ENCODE results near the gene IL13.
"Not testable (repeated sequence)": the region's sequence is repeated elsewhere in the genome, so short reads cannot be mapped to it uniquely, and the experiment has no call there.

IL13 gene

DNA sequence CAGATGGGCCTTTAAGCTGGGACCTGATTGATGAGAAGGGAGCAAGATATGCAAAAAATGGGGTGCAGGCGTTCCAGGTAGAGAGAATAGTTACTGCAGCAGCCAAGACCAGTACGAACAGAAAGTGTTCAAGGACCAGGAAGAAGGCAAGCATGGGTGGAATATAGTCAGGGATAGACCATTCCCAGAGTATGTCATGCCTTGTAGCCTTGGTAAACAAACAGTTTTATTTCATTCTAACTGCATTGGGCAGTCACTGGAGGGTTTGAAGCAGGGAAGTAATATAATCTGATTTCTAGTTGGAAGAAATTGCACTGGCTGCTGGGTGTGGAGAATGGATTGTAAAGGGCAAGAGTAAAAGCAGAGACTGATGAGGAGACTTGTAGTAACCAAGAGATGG, 30.5 kb upstream of the IL13 start:
- TF ChIP-seq, protein P1, sequence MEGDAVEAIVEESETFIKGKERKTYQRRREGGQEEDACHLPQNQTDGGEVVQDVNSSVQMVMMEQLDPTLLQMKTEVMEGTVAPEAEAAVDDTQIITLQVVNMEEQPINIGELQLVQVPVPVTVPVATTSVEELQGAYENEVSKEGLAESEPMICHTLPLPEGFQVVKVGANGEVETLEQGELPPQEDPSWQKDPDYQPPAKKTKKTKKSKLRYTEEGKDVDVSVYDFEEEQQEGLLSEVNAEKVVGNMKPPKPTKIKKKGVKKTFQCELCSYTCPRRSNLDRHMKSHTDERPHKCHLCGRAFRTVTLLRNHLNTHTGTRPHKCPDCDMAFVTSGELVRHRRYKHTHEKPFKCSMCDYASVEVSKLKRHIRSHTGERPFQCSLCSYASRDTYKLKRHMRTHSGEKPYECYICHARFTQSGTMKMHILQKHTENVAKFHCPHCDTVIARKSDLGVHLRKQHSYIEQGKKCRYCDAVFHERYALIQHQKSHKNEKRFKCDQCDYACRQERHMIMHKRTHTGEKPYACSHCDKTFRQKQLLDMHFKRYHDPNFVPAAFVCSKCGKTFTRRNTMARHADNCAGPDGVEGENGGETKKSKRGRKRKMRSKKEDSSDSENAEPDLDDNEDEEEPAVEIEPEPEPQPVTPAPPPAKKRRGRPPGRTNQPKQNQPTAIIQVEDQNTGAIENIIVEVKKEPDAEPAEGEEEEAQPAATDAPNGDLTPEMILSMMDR (IDR thresholded peaks at IDR 0.05; ENCODE audit: insufficient read depth, low read length, poor library complexity, severe bottlenecking), result no peak
- no peak for DNase-seq (ENCODE audit: extremely low read depth, insufficient read length)
- no peak overlapping the region for H3K4me3 ChIP-seq (replicated peaks; ENCODE audit: low read depth, low read length)
- H3K27me3 ChIP-seq (replicated peaks; ENCODE audit: control insufficient read depth, insufficient read depth, low read length), result no peaks in the 10 kb centered on the region
- H3K36me3 ChIP-seq (ENCODE audit: control insufficient read depth, insufficient read depth, low read length), result no peaks in the 10 kb centered on the region; the same call in none of the 2 replicates

DNA sequence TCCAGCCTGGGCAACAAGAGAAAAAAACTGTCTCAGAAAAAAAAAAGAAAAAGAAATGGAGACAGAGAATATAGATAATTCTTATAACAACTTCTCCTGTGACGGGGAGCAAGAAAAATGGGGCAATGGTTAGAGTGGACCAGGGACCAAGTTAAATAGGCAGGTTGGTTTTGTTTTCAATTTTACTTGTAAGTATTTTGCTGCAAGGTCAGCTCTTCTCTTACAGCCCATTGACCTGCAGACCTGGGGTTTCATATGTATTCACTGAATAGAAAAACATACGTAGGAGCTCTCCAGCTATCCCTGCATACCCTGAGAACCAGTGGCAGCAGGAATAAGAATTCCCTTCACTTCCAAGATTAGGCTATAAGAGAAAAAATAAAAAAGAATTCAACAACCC, 29.2 kb upstream of the IL13 start:
- H3K4me3 ChIP-seq (replicated peaks; ENCODE audit: low read depth, low read length), result 0 out of 2 replicates have a peak overlapping the region, but pooled peaks have one; percentile 15
- DNase-seq (ENCODE audit: extremely low read depth, insufficient read length), result no peak
- TF ChIP-seq, protein P1 (IDR thresholded peaks at IDR 0.05; ENCODE audit: insufficient read depth, low read length, poor library complexity, severe bottlenecking), result no peak
- H3K27me3 ChIP-seq (replicated peaks; ENCODE audit: control insufficient read depth, insufficient read depth, low read length), result no peaks in the 10 kb centered on the region
- no peaks in the 10 kb centered on the region; the same call in none of the 2 replicates for H3K36me3 ChIP-seq (ENCODE audit: control insufficient read depth, insufficient read depth, low read length)

DNA sequence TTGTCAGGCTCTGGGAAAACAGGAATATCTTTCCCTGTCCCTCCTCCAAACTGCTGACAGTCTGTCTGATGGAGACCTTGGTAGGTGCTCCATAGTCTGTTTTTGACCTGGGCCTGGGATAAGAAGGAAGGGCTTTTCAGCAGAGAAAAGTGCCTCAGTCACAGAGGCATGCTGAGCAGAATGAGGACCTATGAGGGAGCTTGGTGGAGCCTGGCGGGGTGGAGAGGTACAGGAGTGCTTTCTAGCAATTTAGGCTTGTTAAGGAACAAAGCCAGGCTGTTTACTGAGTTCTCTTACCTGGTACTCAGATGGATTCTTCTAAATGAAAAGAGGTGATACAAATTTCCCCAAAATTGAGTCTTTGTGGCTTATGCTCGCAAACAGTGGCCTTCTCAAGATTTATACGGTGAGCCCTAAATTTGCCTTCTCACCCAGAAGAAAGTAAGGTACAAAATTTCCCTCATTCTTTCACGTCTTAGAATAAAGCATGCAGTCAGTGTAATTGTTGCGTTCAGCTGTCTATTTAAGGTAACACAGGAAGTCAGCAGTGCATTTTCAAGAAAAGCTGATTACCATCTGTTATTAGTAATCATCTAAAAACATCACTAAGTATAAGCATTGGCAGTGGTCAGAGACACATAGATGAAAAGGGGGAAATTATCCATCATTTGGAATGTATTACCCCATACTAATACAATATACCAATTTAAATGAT, 28.6 kb upstream of the IL13 start:
- no peaks in the 10 kb centered on the region for H3K27me3 ChIP-seq (replicated peaks; ENCODE audit: control insufficient read depth, insufficient read depth, low read length)
- DNase-seq (ENCODE audit: extremely low read depth, insufficient read length), result peak; percentile 47
- TF ChIP-seq, protein P1 (IDR thresholded peaks at IDR 0.05; ENCODE audit: insufficient read depth, low read length, poor library complexity, severe bottlenecking), result no peak
- no peaks in the 10 kb centered on the region; the same call in none of the 2 replicates for H3K36me3 ChIP-seq (ENCODE audit: control insufficient read depth, insufficient read depth, low read length)
- H3K4me3 ChIP-seq (replicated peaks; ENCODE audit: low read depth, low read length), result 0 out of 2 replicates have a peak overlapping the region, but pooled peaks have one; percentile 15

DNA sequence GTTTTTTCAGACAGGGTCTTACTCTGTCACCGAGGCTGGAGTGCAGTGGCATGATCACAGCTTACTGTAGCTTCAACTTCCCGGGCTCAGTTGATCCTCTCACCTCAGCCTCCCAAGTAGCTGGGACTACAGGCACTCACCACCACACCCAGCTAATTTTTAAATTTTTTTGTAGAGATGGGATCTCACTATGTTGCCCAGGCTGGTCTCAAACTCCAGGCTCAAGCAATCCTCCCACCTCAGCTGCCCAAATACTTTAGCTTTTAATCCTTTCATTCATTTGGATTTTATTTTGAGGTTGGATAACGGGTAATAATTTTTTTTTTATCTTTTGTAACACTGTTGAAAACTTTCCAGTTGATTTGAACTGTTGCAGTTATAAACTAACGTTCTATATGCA, 24.4 kb upstream of the IL13 start:
- H3K27me3 ChIP-seq (replicated peaks; ENCODE audit: control insufficient read depth, insufficient read depth, low read length); DNase-seq (ENCODE audit: extremely low read depth, insufficient read length); H3K4me3 ChIP-seq (replicated peaks; ENCODE audit: low read depth, low read length); H3K36me3 ChIP-seq (ENCODE audit: control insufficient read depth, insufficient read depth, low read length): not testable (repeated sequence)

DNA sequence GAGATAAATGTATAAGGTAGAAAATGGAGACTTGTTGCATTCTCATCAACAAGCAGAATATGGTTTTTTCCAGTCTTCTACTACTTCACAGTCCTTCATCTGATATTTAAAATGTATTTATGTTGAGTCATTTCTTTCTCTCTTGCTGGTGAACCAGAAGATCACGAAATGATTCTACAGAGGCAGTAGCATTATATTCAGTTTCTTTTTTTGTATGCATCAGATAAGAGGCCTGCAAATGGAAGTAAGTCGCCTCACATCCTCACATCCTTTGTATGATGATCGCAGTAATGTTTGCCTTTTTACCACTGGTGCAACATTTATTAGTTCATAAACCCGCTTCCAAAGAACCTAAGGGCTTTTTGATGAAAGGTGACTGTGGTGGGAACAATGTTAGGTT, 22.1 kb upstream of the IL13 start:
- Histone ChIP-seq H3K36me3 (ENCODE audit: control insufficient read depth, insufficient read depth, low read length) (peaks cover 3% of the 10 kb centered on the region), H3K27me3 (replicated peaks; ENCODE audit: control insufficient read depth, insufficient read depth, low read length) (no peaks in the 10 kb centered on the region), H3K4me3 (replicated peaks; ENCODE audit: low read depth, low read length) (no peak overlapping the region)
- peak; percentile 62 for DNase-seq (ENCODE audit: extremely low read depth, insufficient read length)
- TF ChIP-seq, protein P1 (IDR thresholded peaks at IDR 0.05; ENCODE audit: insufficient read depth, low read length, poor library complexity, severe bottlenecking), result no peak

DNA sequence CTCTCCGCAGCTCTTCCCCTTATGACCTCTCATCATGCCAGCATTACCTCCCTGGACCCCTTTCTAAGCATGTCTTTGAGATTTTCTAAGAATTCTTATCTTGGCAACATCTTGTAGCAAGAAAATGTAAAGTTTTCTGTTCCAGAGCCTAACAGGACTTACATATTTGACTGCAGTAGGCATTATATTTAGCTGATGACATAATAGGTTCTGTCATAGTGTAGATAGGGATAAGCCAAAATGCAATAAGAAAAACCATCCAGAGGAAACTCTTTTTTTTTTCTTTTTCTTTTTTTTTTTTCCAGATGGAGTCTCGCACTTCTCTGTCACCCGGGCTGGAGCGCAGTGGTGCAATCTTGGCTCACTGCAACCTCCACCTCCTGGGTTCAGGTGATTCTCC, 20.7 kb upstream of the IL13 start:
- H3K27me3 ChIP-seq (replicated peaks; ENCODE audit: control insufficient read depth, insufficient read depth, low read length), result no peaks in the 10 kb centered on the region
- H3K4me3 ChIP-seq (replicated peaks; ENCODE audit: low read depth, low read length), result no peak overlapping the region
- no peak for DNase-seq (ENCODE audit: extremely low read depth, insufficient read length)
- peaks cover 3% of the 10 kb centered on the region for H3K36me3 ChIP-seq (ENCODE audit: control insufficient read depth, insufficient read depth, low read length)
- TF ChIP-seq, protein P1 (IDR thresholded peaks at IDR 0.05; ENCODE audit: insufficient read depth, low read length, poor library complexity, severe bottlenecking), result no peak
